K562 treated with DMSO at 1 percent for 4 hours (cell line): Measurements from ENCODE around the gene TBXAS1. TPM values are rescaled to one million over a fixed set of nuclear protein-coding genes. Genes with fewer than 3 reads are reported as not detected.

Source experiments
- total RNA-seq: library from RNA; unstranded; fragments of 300-600 nt; gene quantifications from 2 replicates; pipeline ENCODE4 v1.2.3, GENCODE V29; 2022; ENCODE audit not compliant: insufficient read depth

Gene TBXAS1
- total RNA-seq = 7.2 and 7.7 TPM in 2 replicates

GRCh38 chr7:139829025-139829774, at the start of gene TBXAS1:
TSS of gene TBXAS1 (plus strand) at chr7:139829264. CDS start at chr7:139829391, 127 bp downstream.

GRCh38 chr7:140062528-140063299, 233.7 kb downstream of the TBXAS1 start, which contains the start of gene PARP12:
TSS of gene PARP12 (minus strand) at chr7:140062951. CDS start at chr7:140062847, 104 bp downstream.

Other genes with a start within 250 kb of the TBXAS1 start
- gene HIPK2, start 51.3 kb upstream of the TBXAS1 start, total RNA-seq = 5.4 and 6.8 TPM in 2 replicates
- gene PARP12, start 233.7 kb downstream of the TBXAS1 start, total RNA-seq = 28.3 and 32.3 TPM in 2 replicates